Activated CD8-positive, alpha-beta memory T cell treated with anti-CD3 and anti-CD28 coated beads for 36 hours (primary cell): ENCODE data around the gene PIEZO2. TPM values are rescaled to one million over a fixed set of nuclear protein-coding genes. Genes with fewer than 3 reads are reported as not detected.

Experiments
- CTCF ChIA-PET: fragments of 350-600 bp; sonication (Branson Sonifier 250); formaldehyde crosslinking; loops from one replicate; lab custom pipeline; 2021; ENCODE audit warnings: antibody characterized with exemption; lab: Charles Lee
- POLR2A ChIA-PET: fragments of 350-600 bp; sonication (Branson Sonifier 250); formaldehyde crosslinking; loops from one replicate; lab custom pipeline; 2021; ENCODE audit warnings: antibody characterized with exemption; lab: Charles Lee
- total RNA-seq, 2 experiments: library from RNA; stranded (reverse); gene quantifications; one replicate each; pipeline ENCODE4 v1.2.3, GENCODE V29; 2021

PIEZO2 gene
- total RNA-seq, 2 experiments from 2014 or later: not detected

DNA sequence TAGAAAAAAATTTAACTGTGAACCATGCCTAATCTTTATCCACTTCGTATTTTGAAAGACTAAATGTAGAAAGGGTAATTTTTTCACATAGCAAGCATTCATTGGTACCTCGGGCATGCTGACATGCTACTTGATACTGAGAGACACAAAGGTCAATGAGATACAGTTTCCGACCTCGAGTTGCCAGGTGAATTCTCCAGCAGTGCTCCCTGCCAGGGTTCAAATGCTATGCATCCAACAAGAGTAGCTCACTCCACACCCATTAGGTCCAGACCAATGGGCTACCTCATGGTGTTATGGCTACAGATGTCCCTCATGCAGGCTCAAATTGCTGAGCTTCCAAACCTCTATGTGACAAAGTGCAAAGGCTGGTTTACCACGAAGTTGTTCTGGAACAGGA is 305.8 kb downstream of the PIEZO2 start:
- CTCF ChIA-PET: interaction anchor here (0.5 kb wide), 1 partner anchor 8 kb away, joined by 3 read pairs; no protein-coding TSS in a partner anchor
- POLR2A ChIA-PET: no interaction called here

- CTCF ChIA-PET: no interaction called here
- POLR2A ChIA-PET: no interaction called here
These were observed 306.5 kb downstream of the PIEZO2 start for GRCh38 chr18:10842861-10843260.

GRCh38 chr18:10842371-10842770 is 307.0 kb downstream of the PIEZO2 start:
- CTCF ChIA-PET: no interaction called here
- POLR2A ChIA-PET: no interaction called here

- ChIA-PET CTCF (no interaction called here), POLR2A (no interaction called here)
These were observed 308.2 kb downstream of the PIEZO2 start for GRCh38 chr18:10841203-10841602.

DNA sequence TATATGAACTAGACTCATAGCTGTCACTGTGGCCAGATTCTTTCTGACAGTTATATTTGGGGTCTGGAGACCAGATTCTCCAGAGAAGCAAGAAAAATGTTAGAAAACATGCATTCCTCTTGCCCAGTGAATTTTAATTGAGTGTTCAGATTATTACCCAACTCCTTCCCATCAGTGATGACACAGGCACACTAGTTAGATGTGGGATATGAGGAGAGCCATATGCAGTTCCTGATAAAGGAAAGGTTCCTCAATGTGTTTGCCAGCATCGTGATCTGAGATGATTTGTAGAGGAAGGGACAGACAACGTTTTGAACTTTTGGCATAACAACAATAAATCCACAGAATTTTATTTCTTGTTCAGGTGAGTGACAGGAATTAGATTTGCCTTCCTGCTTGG is 308.6 kb downstream of the PIEZO2 start:
- POLR2A ChIA-PET: no interaction called here
- CTCF ChIA-PET: interaction anchor here (0.7 kb wide), 1 partner anchor 9 kb away, joined by 3 read pairs; no protein-coding TSS in a partner anchor

DNA sequence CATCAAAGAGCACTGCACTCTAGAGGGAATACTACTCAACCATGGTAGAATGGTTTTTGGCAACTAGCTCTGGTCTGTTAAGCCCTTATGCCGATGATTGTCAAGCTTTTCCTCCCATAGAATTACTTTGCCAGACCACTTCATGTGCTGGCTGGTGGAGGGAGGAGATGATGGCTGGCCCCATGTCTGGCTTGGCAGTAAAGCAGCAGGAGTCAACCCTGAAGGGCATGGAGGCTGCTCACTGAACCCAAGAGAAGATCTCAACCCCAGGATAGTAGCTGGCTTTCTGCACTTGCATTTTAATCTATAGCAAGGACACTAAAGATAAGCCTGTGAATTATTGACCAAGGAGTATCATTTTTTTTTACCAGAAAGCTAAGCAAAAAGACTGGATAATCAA is 309.9 kb downstream of the PIEZO2 start:
- ChIA-PET CTCF (no interaction called here), POLR2A (no interaction called here)

GRCh38 chr18:10838553-10838952 is 310.8 kb downstream of the PIEZO2 start:
- CTCF ChIA-PET: no interaction called here
- POLR2A ChIA-PET: no interaction called here

DNA sequence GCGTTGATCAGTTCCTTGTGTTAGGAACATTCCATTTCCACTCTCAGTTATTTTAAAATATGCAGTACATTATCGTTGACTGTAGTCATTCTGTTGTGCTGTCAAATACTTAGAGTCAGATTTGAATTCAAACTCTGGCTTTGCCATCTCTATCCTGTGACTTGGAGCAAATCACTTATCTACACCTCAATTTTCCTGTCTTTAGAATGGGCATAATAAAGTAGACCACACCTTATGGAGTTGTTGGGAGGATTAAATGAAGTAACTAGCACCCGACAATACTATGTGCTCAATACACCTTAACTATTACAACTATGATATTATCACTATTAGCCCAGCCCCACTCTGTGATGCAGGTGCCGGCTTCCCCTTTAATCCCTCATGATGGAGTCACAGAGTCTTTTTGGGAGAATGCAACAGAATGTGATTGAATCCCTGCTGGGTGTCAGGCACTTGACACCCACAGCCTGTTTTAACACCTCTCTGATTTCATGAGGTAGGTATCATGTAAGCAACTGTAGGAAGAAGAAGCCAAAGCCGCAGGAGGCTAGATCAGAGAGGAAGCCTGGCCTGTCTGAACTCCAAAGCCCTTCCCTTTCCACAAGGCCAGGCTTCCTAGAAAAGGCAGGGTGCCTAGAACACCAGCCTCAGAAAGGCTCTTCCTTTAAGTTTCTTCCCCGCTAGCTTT is 315.1 kb downstream of the PIEZO2 start:
- ChIA-PET POLR2A (no interaction called here), CTCF (no interaction called here)

GRCh38 chr18:10833656-10834055 is 315.7 kb downstream of the PIEZO2 start:
- ChIA-PET POLR2A (no interaction called here), CTCF (no interaction called here)

GRCh38 chr18:10826400-10826799 is 323.0 kb downstream of the PIEZO2 start:
- ChIA-PET CTCF (no interaction called here), POLR2A (no interaction called here)

DNA sequence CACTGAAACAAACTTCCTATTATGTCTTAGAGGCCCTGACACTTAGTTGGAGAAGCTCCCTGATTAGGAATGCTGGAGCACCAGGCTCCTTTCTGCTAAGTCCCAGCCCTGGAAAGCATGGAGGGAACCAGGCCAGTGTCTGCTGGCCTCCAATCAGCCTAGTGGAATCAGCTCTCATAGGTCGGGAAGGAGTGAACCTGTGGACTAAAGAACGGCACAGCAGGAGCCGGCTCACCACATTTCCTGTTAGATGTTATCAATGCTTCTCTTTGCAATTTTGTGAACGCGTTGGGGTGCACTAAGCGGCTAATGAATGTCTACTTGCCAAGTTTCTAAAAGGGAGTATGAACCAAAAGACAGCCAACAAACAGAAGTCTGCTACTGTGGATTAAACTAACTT is 326.9 kb downstream of the PIEZO2 start:
- ChIA-PET CTCF (no interaction called here), POLR2A (no interaction called here)

GRCh38 chr18:10820681-10821080 is 328.7 kb downstream of the PIEZO2 start:
- CTCF ChIA-PET: no interaction called here
- POLR2A ChIA-PET: no interaction called here

DNA sequence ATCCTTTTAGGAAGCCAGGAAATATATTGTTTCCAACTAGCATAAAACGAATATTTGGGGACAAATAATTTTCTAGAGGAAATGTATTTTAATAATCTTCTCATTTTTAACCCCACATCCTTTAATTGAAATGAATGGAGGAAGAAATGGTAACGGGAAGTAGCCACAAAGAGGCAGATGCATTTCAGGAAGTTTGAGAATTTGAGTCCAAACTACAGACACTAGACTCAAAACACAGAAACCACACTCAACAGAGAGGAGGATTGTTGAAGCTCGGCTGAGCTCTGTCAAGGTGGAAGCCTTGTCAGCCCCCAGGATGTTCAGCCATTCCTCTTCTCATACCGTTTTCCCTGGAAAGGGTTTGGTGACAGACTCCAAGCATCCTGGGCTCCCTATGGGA is 335.0 kb downstream of the PIEZO2 start:
- ChIA-PET CTCF (interaction anchor here (0.8 kb wide), 1 partner anchor 16 kb away, joined by 3 read pairs; no protein-coding TSS in a partner anchor), POLR2A (no interaction called here)

- POLR2A ChIA-PET: no interaction called here
These were observed 343.7 kb downstream of the PIEZO2 start for GRCh38 chr18:10805587-10806118.

DNA sequence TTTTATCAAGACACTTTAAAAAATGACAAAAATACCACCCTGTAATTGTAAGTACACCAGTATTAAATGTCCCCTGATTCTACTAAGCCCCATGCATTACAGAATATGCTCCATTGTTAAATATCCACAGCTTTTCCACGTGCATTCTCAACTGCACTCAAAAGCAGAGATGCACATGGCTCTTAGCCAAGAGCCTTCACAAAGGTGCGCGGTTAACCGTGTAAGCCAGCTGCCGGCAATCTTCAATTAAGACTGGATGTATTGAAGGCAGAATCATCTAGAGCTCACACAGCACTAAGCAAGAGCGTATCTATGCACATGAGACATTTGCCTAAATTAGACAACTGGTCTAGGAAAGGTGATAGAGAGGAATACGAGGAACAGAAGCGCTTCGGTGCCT is 345.2 kb downstream of the PIEZO2 start:
- CTCF ChIA-PET: no interaction called here
- POLR2A ChIA-PET: no interaction called here

More at GRCh38 chr18:10805587-10806118, 343.7 kb downstream of the PIEZO2 start:
- CTCF ChIA-PET: no interaction called here

DNA sequence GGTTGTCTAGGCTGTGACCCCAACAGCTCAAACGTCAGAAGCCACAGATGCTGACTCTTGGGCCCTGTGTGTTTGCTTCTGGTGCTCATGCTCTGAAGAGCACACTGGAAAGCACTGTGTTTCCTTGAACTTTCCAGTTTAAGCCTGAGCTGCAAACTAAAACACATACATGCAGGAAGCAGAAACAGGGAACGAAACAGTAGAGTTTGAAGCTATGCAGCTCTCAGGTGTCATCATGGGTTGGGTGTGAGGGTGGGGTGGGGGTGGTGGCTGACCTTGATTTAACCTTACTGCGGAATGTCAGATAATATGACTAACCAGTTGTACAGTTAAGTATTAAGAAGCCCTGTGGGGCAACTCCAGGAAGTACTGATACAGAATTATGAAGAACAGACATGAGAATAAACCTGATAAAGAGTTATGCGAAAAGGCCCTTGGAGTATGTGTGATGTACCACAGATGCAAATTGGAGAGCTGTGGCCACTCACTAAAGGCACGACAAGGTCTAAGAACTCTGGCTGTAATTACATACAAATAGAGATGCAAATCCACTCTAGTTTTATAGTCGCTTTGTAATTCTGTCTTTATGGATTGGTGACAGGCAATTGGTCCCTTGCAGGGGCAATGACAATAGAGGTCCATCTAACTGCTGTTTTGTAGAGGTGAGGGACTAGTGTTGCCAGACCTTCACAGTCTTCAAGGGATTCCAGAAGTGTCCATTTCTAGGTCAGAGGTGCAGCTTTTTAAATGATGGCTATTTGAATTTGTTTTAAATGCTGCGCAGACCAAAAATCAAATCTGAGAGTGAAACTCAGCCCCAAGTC is 350.4 kb downstream of the PIEZO2 start:
- ChIA-PET CTCF (interaction anchor here (1.0 to 1.2 kb wide), 2 partner anchors 10 to 16 kb away, joined by 3 read pairs; no protein-coding TSS in a partner anchor), POLR2A (no interaction called here)

GRCh38 chr18:10797896-10798295 is 351.5 kb downstream of the PIEZO2 start:
- CTCF ChIA-PET: interaction anchor here (1.0 to 1.2 kb wide), 2 partner anchors 9 to 17 kb away, joined by 3 read pairs; no protein-coding TSS in a partner anchor
- POLR2A ChIA-PET: no interaction called here

DNA sequence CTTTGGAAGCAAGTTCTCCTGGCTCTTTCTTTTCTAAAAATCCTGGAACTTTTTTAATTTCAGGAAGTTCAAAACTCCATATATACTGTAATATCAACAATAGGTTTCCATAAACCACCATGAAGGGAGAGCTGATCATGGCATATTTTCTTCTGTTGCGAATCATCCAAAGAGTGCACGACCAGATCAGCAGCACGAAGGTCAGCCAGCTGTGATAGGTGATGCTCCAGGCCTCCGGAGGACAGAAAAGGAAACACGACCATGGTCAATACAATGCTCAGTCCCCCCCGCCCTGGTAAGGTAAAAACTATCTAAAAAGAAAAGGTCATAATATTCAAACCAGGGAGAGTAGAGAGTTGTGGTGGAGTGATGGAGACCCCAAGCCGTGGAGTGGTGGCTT is 354.6 kb downstream of the PIEZO2 start:
- ChIA-PET CTCF (interaction anchor here (1.0 kb wide), 1 partner anchor 8 kb away, joined by 3 read pairs; no protein-coding TSS in a partner anchor), POLR2A (no interaction called here)

DNA sequence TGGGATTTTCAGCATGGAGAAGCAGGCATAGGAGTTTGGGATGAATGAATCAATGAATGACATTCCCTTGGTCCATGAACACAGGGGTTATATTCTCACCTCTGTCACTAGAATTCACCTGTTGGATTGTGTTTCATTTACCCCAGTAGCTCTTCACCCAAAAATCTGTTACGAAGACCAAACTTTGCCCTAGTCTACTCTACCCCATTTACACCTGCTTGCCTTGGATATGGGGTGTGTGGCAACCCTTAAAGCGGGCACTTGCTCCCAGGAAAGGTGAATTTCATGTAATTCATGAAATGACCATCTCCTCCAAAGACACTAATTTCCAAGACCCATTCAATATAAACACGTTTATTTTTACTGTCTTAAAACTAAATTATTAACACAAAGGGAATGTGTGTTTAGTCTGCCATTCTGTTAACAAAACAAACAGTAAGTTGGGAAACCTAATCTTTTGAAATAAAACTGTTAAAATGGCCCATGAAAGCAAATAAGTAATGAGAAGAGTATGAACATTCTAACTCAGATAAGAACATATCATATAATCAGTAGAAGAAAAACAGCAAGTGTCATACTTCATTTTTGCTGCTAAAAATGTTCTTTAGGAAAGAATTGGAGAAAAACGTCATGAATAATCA is 355.5 kb downstream of the PIEZO2 start:
- CTCF ChIA-PET: no interaction called here
- POLR2A ChIA-PET: no interaction called here

DNA sequence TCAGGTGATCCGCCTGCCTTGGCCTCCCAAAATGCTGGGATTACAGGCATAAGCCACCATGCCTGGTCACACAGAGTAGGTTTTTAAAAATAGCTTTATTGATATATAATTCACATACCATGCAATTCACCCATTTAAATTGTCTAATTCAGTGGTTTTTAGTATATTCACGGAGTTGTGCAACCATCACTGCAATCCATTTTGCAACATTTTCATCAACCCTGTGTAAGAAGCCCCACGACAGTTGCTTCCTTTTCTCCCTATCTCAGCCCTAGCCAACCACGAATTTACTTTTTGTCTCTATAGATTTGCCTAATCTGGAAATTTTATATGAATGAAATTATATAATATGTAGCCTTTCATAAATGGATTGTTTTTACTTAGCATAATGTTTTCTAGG is 357.2 kb downstream of the PIEZO2 start:
- POLR2A ChIA-PET: no interaction called here
- CTCF ChIA-PET: no interaction called here
